ENCODE data around the gene AKIP1.
"Not testable (repeated sequence)": the region's sequence is repeated elsewhere in the genome, so short reads cannot be mapped to it uniquely, and the experiment has no call there.

The AKIP1 gene

DNA sequence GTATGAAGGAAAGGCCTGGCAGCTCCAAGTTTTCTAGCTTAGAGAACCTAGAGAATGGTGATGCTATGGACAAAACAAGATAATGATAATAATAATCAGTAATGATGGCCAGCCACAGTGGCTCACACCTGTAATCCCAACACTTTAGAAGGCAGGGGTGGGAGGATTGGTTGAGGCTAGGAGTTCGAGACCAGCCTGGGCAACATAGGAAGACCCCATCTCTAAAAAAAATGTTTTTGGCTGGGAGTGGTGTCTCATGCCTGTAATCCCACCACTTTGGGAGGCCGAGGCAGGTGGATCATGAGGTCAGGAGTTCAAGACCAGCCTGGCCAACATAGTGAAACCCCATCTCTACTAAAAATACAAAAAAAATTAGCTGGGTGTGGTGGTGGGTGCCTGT, 24.8 kb downstream of the AKIP1 start:
- not testable (repeated sequence) for H3K27me3 ChIP-seq (ENCODE audit: control insufficient read depth, insufficient read depth, low read length); H3K9me3 ChIP-seq (ENCODE audit: control insufficient read depth, insufficient read depth, low read depth, low read length); H3K4me3 ChIP-seq (ENCODE audit: low read depth, low read length); H3K36me3 ChIP-seq (ENCODE audit: control insufficient read depth, insufficient read depth, low read length); H3K9ac ChIP-seq (ENCODE audit: low read length); H3K27ac ChIP-seq (ENCODE audit: low read depth, low read length)
- H3K4me1 ChIP-seq (ENCODE audit: control insufficient read depth, insufficient read depth, low read length) = peaks cover 29% of the 10 kb centered on the region

DNA sequence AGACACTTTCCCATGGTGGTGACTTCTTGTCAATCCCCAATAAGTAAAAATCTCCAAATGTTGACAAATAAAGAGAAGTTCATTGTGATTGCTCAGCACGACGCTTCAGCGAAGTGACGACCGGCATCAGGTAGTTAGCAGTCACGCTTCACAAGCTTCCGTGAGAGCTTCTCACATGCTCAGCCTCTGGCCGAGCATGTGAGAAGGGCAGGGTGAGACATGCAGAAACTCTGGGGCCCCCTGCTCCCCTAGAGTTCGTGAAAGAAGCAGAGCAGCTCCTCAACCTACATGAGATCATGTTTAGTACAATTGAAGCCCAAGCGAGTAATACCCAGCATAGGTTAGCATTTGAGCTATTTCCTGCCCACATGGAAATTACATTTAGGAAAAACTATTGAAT, 26.2 kb downstream of the AKIP1 start:
- Histone ChIP-seq H3K4me1 (ENCODE audit: control insufficient read depth, insufficient read depth, low read length) (peaks cover 24% of the 10 kb centered on the region), H3K9ac (ENCODE audit: low read length) (no peak overlapping the region), H3K27ac (ENCODE audit: low read depth, low read length) (no peak overlapping the region), H3K9me3 (ENCODE audit: control insufficient read depth, insufficient read depth, low read depth, low read length) (no peaks in the 10 kb centered on the region), H3K4me3 (ENCODE audit: low read depth, low read length) (no peak overlapping the region), H3K36me3 (ENCODE audit: control insufficient read depth, insufficient read depth, low read length) (no peaks in the 10 kb centered on the region), H3K27me3 (ENCODE audit: control insufficient read depth, insufficient read depth, low read length) (no peaks in the 10 kb centered on the region)

DNA sequence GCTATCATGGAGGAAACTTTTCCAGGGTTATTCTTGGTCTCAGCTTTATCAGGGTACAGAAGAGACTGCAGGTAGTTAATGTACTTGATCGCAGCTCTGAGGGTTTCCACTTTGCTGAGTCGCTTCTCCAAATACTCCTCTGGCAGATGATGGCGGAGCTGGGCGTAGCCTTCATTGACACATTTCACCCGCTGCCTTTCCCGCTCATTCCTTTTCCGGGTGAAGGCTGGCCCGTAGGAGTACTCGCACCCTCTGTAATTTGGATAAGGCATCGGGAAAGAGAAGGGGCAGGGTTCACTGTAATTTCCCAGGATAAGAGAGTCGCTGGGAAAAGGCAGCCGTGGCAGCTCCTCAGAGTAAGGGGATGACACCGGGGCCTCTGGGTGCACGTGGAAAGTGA, 26.7 kb downstream of the AKIP1 start:
- Histone ChIP-seq H3K36me3 (ENCODE audit: control insufficient read depth, insufficient read depth, low read length) (no peaks in the 10 kb centered on the region), H3K4me1 (ENCODE audit: control insufficient read depth, insufficient read depth, low read length) (peaks cover 19% of the 10 kb centered on the region), H3K4me3 (ENCODE audit: low read depth, low read length) (no peak overlapping the region), H3K9me3 (ENCODE audit: control insufficient read depth, insufficient read depth, low read depth, low read length) (no peaks in the 10 kb centered on the region), H3K27me3 (ENCODE audit: control insufficient read depth, insufficient read depth, low read length) (no peaks in the 10 kb centered on the region), H3K9ac (ENCODE audit: low read length) (no peak overlapping the region), H3K27ac (ENCODE audit: low read depth, low read length) (no peak overlapping the region)

DNA sequence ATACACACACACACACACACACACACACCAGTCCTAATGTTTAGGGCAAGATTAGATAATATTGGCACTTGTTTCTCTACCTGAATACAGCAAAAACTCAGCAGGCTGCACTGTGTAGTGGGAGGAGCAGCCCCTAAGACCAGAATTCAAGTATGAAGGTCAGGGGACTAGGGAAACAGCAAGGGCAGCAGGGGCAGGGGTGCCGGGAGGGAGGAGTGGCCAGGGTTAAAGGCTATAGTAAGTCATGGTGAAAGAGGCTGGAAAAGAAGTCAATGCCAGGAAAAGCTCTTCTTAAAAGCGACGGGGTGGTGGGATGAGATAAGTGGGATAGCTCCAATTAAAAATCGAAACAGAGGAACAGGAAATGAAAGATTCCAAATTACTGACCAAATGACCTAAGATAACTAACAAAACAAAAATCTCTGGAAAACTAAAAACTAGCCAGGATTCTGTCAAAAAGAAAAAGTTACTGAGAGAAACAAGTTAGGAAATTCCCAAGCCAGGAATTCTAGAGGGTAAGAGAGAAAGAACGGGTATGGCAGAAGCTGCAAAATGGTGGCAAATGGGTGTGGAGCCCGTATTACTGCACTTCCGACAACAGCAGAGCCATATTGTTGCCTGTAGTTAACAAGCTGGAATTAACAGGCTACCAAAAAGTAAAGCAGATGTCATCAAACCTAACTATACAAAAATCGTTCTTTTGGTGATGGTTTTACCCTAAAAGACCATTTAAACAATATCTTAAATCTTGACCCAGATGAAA, 30.5 kb downstream of the AKIP1 start:
- no peaks in the 10 kb centered on the region for H3K27me3 ChIP-seq (ENCODE audit: control insufficient read depth, insufficient read depth, low read length)

DNA sequence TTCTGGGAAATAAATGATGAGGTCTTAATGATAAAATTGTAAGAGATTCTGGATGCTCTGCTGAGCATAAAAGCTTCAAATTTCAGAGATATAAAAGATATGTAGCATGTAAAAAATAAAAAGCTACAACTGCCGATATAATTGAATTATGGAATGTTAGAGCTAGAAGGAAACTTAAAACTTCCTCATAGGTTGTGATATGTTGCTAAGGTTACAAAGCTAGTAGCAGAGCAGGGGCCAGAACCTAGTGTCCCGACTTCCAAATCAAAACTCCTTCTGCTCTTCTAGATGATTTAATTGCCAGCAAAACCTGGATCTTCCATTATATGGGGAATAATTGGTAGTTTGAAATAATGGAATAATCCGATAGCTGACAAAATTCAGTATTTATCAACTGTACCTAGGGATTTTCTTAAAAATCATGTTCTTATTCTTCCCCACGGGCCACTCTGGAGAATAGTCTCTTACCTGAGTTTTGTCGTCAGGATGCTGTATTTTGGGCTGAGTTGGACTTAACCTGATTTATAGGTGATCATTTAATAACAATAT, 31.6 kb downstream of the AKIP1 start, which contains the start of gene ASCL3:
Gene ASCL3 (minus strand): TSS at position 499 of the 549 bp plus-strand sequence. CDS start 4,855 bp downstream, outside the sequence.
- H3K36me3 ChIP-seq (ENCODE audit: control insufficient read depth, insufficient read depth, low read length) = no peaks in the 10 kb centered on the region
- H3K27ac ChIP-seq (ENCODE audit: low read depth, low read length) = no peak within 1 kb of the TSS
- H3K27me3 ChIP-seq (ENCODE audit: control insufficient read depth, insufficient read depth, low read length) = no peaks in the 10 kb centered on the region
- H3K9ac ChIP-seq (ENCODE audit: low read length) = no peak within 1 kb of the TSS
- H3K9me3 ChIP-seq (ENCODE audit: control insufficient read depth, insufficient read depth, low read depth, low read length) = no peaks in the 10 kb centered on the region
- no peak within 1 kb of the TSS for H3K4me3 ChIP-seq (ENCODE audit: low read depth, low read length)
- H3K4me1 ChIP-seq (ENCODE audit: control insufficient read depth, insufficient read depth, low read length) = no peaks in the 10 kb centered on the region

More for the DNA sequence above, 30.5 kb downstream of the AKIP1 start:
- no peak overlapping the region for H3K9ac ChIP-seq (ENCODE audit: low read length)
- no peaks in the 10 kb centered on the region for H3K4me1 ChIP-seq (ENCODE audit: control insufficient read depth, insufficient read depth, low read length)
- H3K9me3 ChIP-seq (ENCODE audit: control insufficient read depth, insufficient read depth, low read depth, low read length) = no peaks in the 10 kb centered on the region
- no peak overlapping the region for H3K27ac ChIP-seq (ENCODE audit: low read depth, low read length)
- no peak overlapping the region for H3K4me3 ChIP-seq (ENCODE audit: low read depth, low read length)
- H3K36me3 ChIP-seq (ENCODE audit: control insufficient read depth, insufficient read depth, low read length) = no peaks in the 10 kb centered on the region

DNA sequence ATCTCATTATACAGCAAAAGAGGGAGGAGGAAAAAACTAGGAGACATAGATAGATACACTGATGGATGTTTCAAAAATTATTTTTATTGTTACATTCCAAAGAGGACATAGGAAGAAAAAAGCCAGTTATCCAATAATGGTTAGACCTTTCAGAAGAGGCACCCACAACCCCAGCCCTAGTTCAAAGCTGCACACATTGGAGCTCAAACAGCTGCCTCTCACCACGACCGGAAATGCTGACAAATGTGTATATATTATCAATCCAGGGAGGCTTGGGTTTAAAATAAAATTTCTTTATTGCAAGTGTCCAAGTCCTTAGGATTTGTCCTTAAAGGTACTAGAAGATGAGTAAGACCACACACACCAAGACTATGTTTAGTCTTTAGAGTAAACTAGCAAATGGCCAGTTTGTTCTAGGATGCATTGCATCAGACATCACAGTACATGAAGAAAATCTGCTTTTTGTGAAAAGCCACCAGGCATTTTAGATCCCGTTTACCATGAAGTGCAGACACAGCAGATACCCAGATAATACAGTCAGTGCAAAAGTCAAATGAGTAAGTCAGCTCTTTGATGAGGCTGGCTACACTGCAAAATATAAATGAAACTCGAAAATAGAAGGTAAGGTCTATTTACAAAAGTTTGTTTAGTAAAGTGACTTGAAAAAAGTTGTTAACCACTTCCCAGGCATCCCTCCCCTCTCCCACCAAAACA, 36.4 kb downstream of the AKIP1 start:
- H3K9me3 ChIP-seq (ENCODE audit: control insufficient read depth, insufficient read depth, low read depth, low read length) = no peaks in the 10 kb centered on the region
- H3K36me3 ChIP-seq (ENCODE audit: control insufficient read depth, insufficient read depth, low read length) = peaks cover 4% of the 10 kb centered on the region; the same call in 1 of the 2 replicates
- H3K9ac ChIP-seq (ENCODE audit: low read length) = no peak overlapping the region
- H3K4me1 ChIP-seq (ENCODE audit: control insufficient read depth, insufficient read depth, low read length) = no peaks in the 10 kb centered on the region
- H3K27ac ChIP-seq (ENCODE audit: low read depth, low read length) = no peak overlapping the region
- H3K4me3 ChIP-seq (ENCODE audit: low read depth, low read length) = no peak overlapping the region
- H3K27me3 ChIP-seq (ENCODE audit: control insufficient read depth, insufficient read depth, low read length) = no peaks in the 10 kb centered on the region

DNA sequence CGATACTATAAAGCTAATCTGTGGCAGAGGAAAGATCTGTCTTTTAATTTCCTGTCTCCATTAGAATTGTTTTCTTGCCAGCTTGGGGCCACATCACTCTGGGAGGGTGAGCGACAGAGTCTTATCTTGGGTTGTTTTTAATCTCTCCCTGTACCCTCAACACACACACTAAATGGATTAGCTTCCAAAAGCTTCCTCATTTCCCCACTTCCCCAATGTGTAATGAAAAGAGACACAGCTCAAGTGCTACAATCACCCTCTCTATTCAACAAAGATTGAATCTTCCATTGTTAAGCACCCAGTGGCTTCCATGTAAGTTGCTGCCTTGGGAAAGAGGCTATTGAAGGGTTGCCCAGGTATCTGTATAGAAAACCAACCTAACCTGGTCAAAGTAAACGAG, 37.9 kb downstream of the AKIP1 start:
- Histone ChIP-seq H3K27me3 (ENCODE audit: control insufficient read depth, insufficient read depth, low read length) (no peaks in the 10 kb centered on the region), H3K9me3 (ENCODE audit: control insufficient read depth, insufficient read depth, low read depth, low read length) (no peaks in the 10 kb centered on the region), H3K36me3 (ENCODE audit: control insufficient read depth, insufficient read depth, low read length) (peaks cover 11% of the 10 kb centered on the region), H3K4me3 (ENCODE audit: low read depth, low read length) (no peak overlapping the region), H3K4me1 (ENCODE audit: control insufficient read depth, insufficient read depth, low read length) (no peaks in the 10 kb centered on the region), H3K27ac (ENCODE audit: low read depth, low read length) (no peak overlapping the region), H3K9ac (ENCODE audit: low read length) (no peak overlapping the region)

DNA sequence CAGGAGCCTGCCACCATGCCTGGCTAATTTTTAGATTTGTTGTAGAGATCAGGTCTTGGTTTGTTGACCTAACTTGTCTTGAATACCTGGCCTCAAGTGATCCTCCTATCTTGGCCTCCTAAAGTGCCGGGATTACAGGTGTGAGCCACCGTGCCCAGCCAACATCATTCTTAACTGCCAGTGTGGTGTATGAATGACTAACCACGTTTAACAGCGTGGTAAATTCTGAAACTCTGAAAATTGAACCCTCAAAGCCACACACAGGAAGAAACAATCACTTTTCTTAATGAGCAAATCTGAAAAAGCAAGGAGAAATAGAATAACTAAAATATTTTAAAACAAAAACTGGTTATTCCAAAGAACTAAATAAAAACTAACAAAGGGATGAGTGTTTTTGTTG, 45.9 kb downstream of the AKIP1 start:
- no peak overlapping the region for H3K4me3 ChIP-seq (ENCODE audit: low read depth, low read length)
- H3K27me3 ChIP-seq (ENCODE audit: control insufficient read depth, insufficient read depth, low read length) = no peaks in the 10 kb centered on the region
- peaks cover 10% of the 10 kb centered on the region; the same call in 1 of the 2 replicates for H3K4me1 ChIP-seq (ENCODE audit: control insufficient read depth, insufficient read depth, low read length)
- no peak overlapping the region for H3K9ac ChIP-seq (ENCODE audit: low read length)
- peaks cover 20% of the 10 kb centered on the region for H3K36me3 ChIP-seq (ENCODE audit: control insufficient read depth, insufficient read depth, low read length)
- peaks cover 2% of the 10 kb centered on the region for H3K9me3 ChIP-seq (ENCODE audit: control insufficient read depth, insufficient read depth, low read depth, low read length)
- no peak overlapping the region for H3K27ac ChIP-seq (ENCODE audit: low read depth, low read length)

DNA sequence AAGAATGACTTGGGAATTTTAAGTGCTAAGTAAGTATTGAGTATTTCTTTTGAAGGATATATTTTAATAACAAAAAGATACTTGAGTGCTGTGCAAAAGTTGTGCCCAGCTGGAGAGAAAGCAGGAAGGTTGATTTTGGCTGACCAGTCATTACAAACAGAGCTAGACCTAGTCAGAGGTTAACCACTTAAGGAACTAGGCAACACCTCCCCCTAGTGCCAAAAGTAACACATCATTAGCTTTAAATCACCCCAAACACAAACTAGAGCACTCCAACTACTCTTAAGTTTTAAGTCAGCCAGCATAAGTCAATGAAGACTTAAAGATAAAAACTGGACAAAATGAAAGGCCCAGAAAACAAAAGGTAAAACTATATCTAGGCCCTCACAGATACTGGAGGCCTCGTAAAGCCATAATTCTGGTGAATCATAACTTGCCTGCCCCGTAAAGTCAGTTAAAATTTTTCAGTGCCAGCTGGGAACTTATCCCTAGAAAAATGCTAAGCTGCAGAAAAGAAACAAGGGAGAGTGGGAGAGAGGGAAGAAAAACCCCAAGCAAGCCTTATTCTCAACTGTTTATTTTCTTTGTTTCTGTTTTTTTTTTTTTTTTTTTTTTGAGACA, 48.7 kb downstream of the AKIP1 start:
- Histone ChIP-seq H3K27me3 (ENCODE audit: control insufficient read depth, insufficient read depth, low read length) (no peaks in the 10 kb centered on the region), H3K4me3 (ENCODE audit: low read depth, low read length) (no peak overlapping the region), H3K9me3 (ENCODE audit: control insufficient read depth, insufficient read depth, low read depth, low read length) (peaks cover 2% of the 10 kb centered on the region), H3K9ac (ENCODE audit: low read length) (no peak overlapping the region), H3K4me1 (ENCODE audit: control insufficient read depth, insufficient read depth, low read length) (peaks cover 13% of the 10 kb centered on the region; the same call in 1 of the 2 replicates), H3K27ac (ENCODE audit: low read depth, low read length) (no peak overlapping the region), H3K36me3 (ENCODE audit: control insufficient read depth, insufficient read depth, low read length) (peaks cover 8% of the 10 kb centered on the region)

DNA sequence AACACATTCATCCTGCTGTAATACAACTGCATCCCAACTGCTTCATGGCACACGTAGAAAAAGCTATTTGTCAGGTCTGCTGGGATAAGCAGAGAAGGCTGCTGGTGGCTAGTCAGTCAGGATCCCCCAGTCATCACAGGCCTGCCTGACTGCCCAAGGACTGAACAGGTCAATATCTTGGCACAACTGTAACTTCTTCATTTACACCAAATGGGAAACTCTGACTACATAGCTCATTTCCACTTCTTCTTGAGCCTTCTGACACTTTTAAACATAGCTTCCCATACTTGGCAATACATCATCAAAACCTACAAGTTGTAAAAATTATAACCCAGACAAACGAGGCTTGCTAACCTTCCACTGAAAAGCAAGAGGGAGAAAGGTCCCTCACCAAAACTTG, 50.4 kb downstream of the AKIP1 start:
- no peaks in the 10 kb centered on the region for H3K36me3 ChIP-seq (ENCODE audit: control insufficient read depth, insufficient read depth, low read length)
- no peaks in the 10 kb centered on the region for H3K27me3 ChIP-seq (ENCODE audit: control insufficient read depth, insufficient read depth, low read length)
- H3K9me3 ChIP-seq (ENCODE audit: control insufficient read depth, insufficient read depth, low read depth, low read length) = no peaks in the 10 kb centered on the region
- H3K4me1 ChIP-seq (ENCODE audit: control insufficient read depth, insufficient read depth, low read length) = peaks cover 13% of the 10 kb centered on the region; the same call in 1 of the 2 replicates
- no peak overlapping the region for H3K4me3 ChIP-seq (ENCODE audit: low read depth, low read length)
- H3K9ac ChIP-seq (ENCODE audit: low read length) = no peak overlapping the region
- H3K27ac ChIP-seq (ENCODE audit: low read depth, low read length) = no peak overlapping the region

All from HUES6 (cell line).